IMR-90 (cell line): ENCODE data around the gene PLEKHA4. TPM values are rescaled to one million over a fixed set of nuclear protein-coding genes. Genes with fewer than 3 reads are reported as not detected.
"Not testable (repeated sequence)": the region's sequence is repeated elsewhere in the genome, so short reads cannot be mapped to it uniquely, and the experiment has no call there.

Experiments used
- ATAC-seq: fragments of 200-7000 bp; cut with Tn5 transposase; 2 replicates; pipeline ENCODE4 v1.9.1; 2020; ENCODE audit warnings: low read depth, mild to moderate bottlenecking, moderate library complexity
- BruUV-seq: library from RNA; stranded (reverse); fragments of 400-500 nt; replicated peaks from 2 replicates; lab custom pipeline; 2021; lab: Mats Ljungman, UMichigan
- CTCF ChIA-PET: fragments of 300-600 bp; formaldehyde crosslinking; extraction: SDS; loops from one replicate; lab custom pipeline; 2021; ENCODE audit warnings: antibody characterized with exemption; lab: Yijun Ruan, JAX
- POLR2A ChIA-PET: fragments of 300-600 bp; sonication (Branson Sonifier 250); formaldehyde crosslinking; loops from one replicate; lab custom pipeline; 2022; ENCODE audit warnings: antibody characterized with exemption; ENCODE audit not compliant: unreplicated experiment; lab: Charles Lee
- DNase-seq: peaks from one replicate; pipeline ENCODE4 v3.0.0; 2013
- H2AFZ ChIP-seq: replicated peaks from 2 replicates; pipeline ENCODE3; 2013; ENCODE audit warnings: low read length, mild to moderate bottlenecking; ENCODE audit not compliant: poor library complexity
- H2AK5ac ChIP-seq: 2 replicates; pipeline ENCODE4 v1.6.1; 2013; ENCODE audit warnings: low read depth, low read length, inconsistent platforms
- H2AK9ac ChIP-seq: replicated peaks from 2 replicates; pipeline ENCODE3; 2013; ENCODE audit warnings: mild to moderate bottlenecking, low read depth, low read length, moderate library complexity; ENCODE audit not compliant: poor library complexity
- H2BK120ac ChIP-seq: 2 replicates; pipeline ENCODE4 v1.6.1; 2013; ENCODE audit warnings: low read depth, low read length, inconsistent platforms
- H2BK15ac ChIP-seq: 3 replicates; pipeline ENCODE4 v1.6.1; 2013; ENCODE audit warnings: low read depth, low read length, inconsistent platforms
- H2BK20ac ChIP-seq: 2 replicates; pipeline ENCODE4 v1.6.1; 2013; ENCODE audit warnings: low read depth, mild to moderate bottlenecking, inconsistent platforms, low read length, moderate library complexity
- H2BK5ac ChIP-seq: 2 replicates; pipeline ENCODE4 v1.6.1; 2013; ENCODE audit warnings: mild to moderate bottlenecking, low read depth, low read length, inconsistent platforms; ENCODE audit not compliant: poor library complexity, severe bottlenecking
- H3K14ac ChIP-seq: replicated peaks from 2 replicates; pipeline ENCODE4 v1.6.1; 2013; ENCODE audit warnings: low read depth, low read length, inconsistent platforms
- H3K18ac ChIP-seq: 2 replicates; pipeline ENCODE4 v1.6.1; 2013; ENCODE audit warnings: low read depth, low read length, control low read depth
- H3K23ac ChIP-seq: 2 replicates; pipeline ENCODE4 v1.6.1; 2013; ENCODE audit warnings: low read depth, low read length, inconsistent platforms
- H3K27ac ChIP-seq: 2 replicates; pipeline ENCODE4 v1.5.1; 2013; ENCODE audit warnings: mild to moderate bottlenecking, control low read depth, low read length; ENCODE audit not compliant: insufficient read depth
- H3K27me3 ChIP-seq: 2 replicates; pipeline ENCODE4 v1.6.1; 2013; ENCODE audit warnings: low read length; ENCODE audit not compliant: control insufficient read depth, insufficient read depth
- H3K36me3 ChIP-seq: 2 replicates; pipeline ENCODE4 v1.6.1; 2013; ENCODE audit warnings: low read length, mixed read lengths; ENCODE audit not compliant: control insufficient read depth, insufficient read depth
- H3K4ac ChIP-seq: 2 replicates; pipeline ENCODE4 v1.6.1; 2013; ENCODE audit warnings: low read depth, low read length, inconsistent platforms
- H3K4me1 ChIP-seq: 2 replicates; pipeline ENCODE4 v1.6.1; 2013; ENCODE audit warnings: low read length, mixed read lengths; ENCODE audit not compliant: control insufficient read depth, insufficient read depth
- H3K4me2 ChIP-seq: 2 replicates; pipeline ENCODE4 v1.6.1; 2013; ENCODE audit warnings: low read depth, mild to moderate bottlenecking, control low read depth, low read length, moderate library complexity
- H3K4me3 ChIP-seq: 2 replicates; pipeline ENCODE4 v1.5.1; 2013; ENCODE audit warnings: low read depth, mild to moderate bottlenecking, control low read depth, low read length, moderate library complexity; ENCODE audit not compliant: insufficient read depth
- H3K56ac ChIP-seq: 2 replicates; pipeline ENCODE4 v1.6.1; 2013; ENCODE audit warnings: low read length, inconsistent platforms; ENCODE audit not compliant: insufficient read depth; ENCODE audit errors: extremely low read depth
- H3K79me1 ChIP-seq, 2 experiments: 2 replicates each; pipeline ENCODE4 v1.6.1; 2013; ENCODE audit warnings: low read length in 2 of 2, inconsistent platforms in 1 of 2, low read depth in 1 of 2
- H3K9ac ChIP-seq: 2 replicates; pipeline ENCODE4 v1.6.1; 2013; ENCODE audit warnings: low read depth, low read length, control low read depth
- H3K9me1 ChIP-seq: 2 replicates; pipeline ENCODE4 v1.6.1; 2013; ENCODE audit warnings: low read length, inconsistent platforms; ENCODE audit not compliant: insufficient read depth
- H3K9me3 ChIP-seq: 2 replicates; pipeline ENCODE4 v1.6.1; 2013; ENCODE audit warnings: low read length; ENCODE audit not compliant: control insufficient read depth, insufficient read depth
- H4K20me1 ChIP-seq: 2 replicates; pipeline ENCODE4 v1.6.1; 2013; ENCODE audit warnings: low read length, inconsistent platforms; ENCODE audit not compliant: insufficient read depth
- H4K5ac ChIP-seq: 2 replicates; pipeline ENCODE4 v1.6.1; 2013; ENCODE audit warnings: mild to moderate bottlenecking, low read depth, low read length, control low read depth
- H4K8ac ChIP-seq, 2 experiments: 2 replicates each; pipeline ENCODE4 v1.6.1; 2013; ENCODE audit warnings: low read depth in 2 of 2, low read length in 2 of 2, control low read depth in 1 of 2, inconsistent platforms in 1 of 2
- H4K91ac ChIP-seq: 2 replicates; pipeline ENCODE4 v1.6.1; 2013; ENCODE audit warnings: low read depth, low read length, inconsistent platforms; ENCODE audit not compliant: insufficient read depth
- CHD1 ChIP-seq: IDR thresholded peaks from 2 replicates; pipeline ENCODE4 v1.6.1; 2012; ENCODE audit warnings: low read depth, low read length, improper control_type of control experiment
- MAZ ChIP-seq: IDR thresholded peaks from 2 replicates; pipeline ENCODE4 v1.6.1; 2012; ENCODE audit warnings: low read depth, mild to moderate bottlenecking, low read length, improper control_type of control experiment, moderate library complexity, borderline replicate concordance
- SMC3 ChIP-seq: fragments of 150-350 bp; IDR thresholded peaks from 2 replicates; pipeline ENCODE4 v1.6.1; 2016; ENCODE audit warnings: low read depth, mild to moderate bottlenecking, antibody characterized with exemption, low read length, moderate library complexity
- WGBS, 2 experiments: methylation state at CpG; one replicate each; pipeline versions ENCODE4 v1.1.5 to v1.1.7; 2013; ENCODE audit warnings: missing lambda C conversion rate in 2 of 2; ENCODE audit not compliant: insufficient read length in 1 of 2; ENCODE audit errors: extremely low coverage in 2 of 2; 5-methylcytosine and 5-hydroxymethylcytosine counted together
- dilution Hi-C: fragments of 300-500 bp; cut with HindIII; formaldehyde crosslinking; loops from one replicate; pipeline ENCODE4 v1.14.3; 2018; ENCODE audit warnings: low sequenced_read_pairs; ENCODE audit not compliant: unreplicated experiment
- in situ Hi-C: fragments of 300-500 bp; cut with MboI; formaldehyde crosslinking; loops from 3 replicates; pipeline ENCODE4 v1.14.3; 2019; ENCODE audit warnings: low sequenced_read_pairs, inconsistent platforms, mixed read lengths
- intact Hi-C: fragments of 100-400 bp; cut with micrococcal nuclease; formaldehyde crosslinking; loops from 2 replicates; pipeline ENCODE4 v1.10.0; 2022
- polyA plus RNA-seq, 3 experiments: library from polyadenylated mRNA; depleted of rRNA; stranded (reverse); fragments of >200 nt; gene quantifications; 2 replicates each; pipeline ENCODE4 v1.2.3, GENCODE V29; 2012; ENCODE audit warnings: low replicate concordance in 1 of 3
- total RNA-seq: library from RNA; depleted of rRNA; stranded (reverse); fragments of >200 nt; gene quantifications from 2 replicates; pipeline ENCODE4 v1.2.3, GENCODE V29; 2012

Gene PLEKHA4
- total and polyA plus RNA-seq, 2 of the 4 experiments (the other 2 are of a cell fraction) = 4.5 to 14.4 TPM

DNA sequence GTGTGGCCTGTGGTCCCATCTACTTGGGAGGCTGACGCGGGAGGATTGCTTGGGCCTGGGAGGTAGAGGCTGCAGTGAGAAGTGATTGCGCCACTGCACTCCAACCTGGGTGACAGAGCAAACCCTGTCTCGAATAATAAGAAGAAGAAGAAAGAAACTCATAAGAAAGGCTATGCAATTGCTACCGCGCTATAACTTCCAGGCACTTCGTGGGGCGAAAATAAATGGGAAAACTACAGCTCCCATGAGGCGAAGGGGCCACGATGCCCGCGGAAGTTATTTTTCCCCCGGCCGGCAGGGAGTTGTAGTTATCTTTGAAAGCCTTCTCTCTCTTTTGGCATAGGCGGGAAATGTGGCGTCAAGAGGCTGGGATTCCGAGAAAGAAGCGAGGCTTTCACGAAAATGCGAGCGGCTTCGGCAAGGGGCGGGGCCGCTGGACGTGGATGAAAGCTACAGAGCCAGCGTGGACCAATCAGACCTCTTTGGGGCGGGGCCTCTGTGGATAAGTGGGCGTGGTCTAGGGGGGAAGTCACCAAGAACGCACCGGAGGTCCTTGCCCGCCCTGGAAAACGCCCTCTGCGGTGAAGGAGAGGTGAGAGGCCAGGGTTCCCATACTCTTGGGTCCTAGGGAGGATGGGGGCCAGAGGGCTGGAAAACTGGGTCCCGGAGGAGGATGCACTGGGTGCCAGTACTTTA lies 31.5 kb upstream of the PLEKHA4 start, which contains the start of gene NUCB1 (continued):
- TF ChIP-seq CHD1 = no peak
- no peak; the same call in 1 of the 2 replicates for TF ChIP-seq SMC3
- TF ChIP-seq MAZ = peak; percentile 41; the same call in 1 of the 2 replicates

DNA sequence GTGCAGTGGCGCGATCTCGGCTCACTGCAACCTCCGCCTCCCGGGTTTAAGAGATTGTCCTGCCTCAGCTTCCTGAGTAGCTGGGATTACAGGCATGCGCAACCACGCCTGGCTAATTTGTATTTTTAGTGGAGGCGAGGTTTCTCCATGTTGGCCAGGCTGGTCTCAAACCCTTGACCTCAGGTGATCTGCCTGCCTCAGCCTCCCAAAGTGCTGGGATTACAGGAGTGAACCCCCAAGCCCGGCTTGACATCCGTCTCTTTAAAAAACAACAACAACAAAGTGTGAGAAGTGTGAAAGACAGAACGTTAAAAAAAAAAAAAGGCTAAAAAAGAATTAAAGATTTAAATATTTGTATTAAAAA lies 31.0 kb upstream of the PLEKHA4 start:
- H3K27ac ChIP-seq, ATAC-seq, H3K9ac ChIP-seq: not testable (repeated sequence)

More for the DNA sequence above, 31.0 kb upstream of the PLEKHA4 start:
- H3K9me3 ChIP-seq, H3K4me2 ChIP-seq, H3K18ac ChIP-seq, H3K14ac ChIP-seq, H4K20me1 ChIP-seq, H3K56ac ChIP-seq, POLR2A ChIA-PET, DNase-seq, H3K4me3 ChIP-seq, H3K23ac ChIP-seq, H4K91ac ChIP-seq, H3K27me3 ChIP-seq, in situ Hi-C loops, BruUV-seq, H3K36me3 ChIP-seq, H3K9me1 ChIP-seq, H2BK15ac ChIP-seq, H3K4me1 ChIP-seq, H2AK9ac ChIP-seq, H2AFZ ChIP-seq, dilution Hi-C loops, H2BK120ac ChIP-seq, H2BK20ac ChIP-seq, intact Hi-C loops: not testable (repeated sequence)
- H4K5ac ChIP-seq = peak overlapping the region; percentile 55; the same call in 1 of the 2 replicates
- CTCF ChIA-PET = interaction anchor here (1.0 kb wide), 1 partner anchor 119 kb away, joined by 4 read pairs; no protein-coding TSS in a partner anchor
- H2BK5ac ChIP-seq = peak overlapping the region; percentile 18
- H2AK5ac ChIP-seq = 0 out of 2 replicates have a peak overlapping the region, but pooled peaks have one; percentile 48
- H3K79me1 ChIP-seq = peaks cover 16 to 37% of the 10 kb centered on the region in 2 experiments
- H3K4ac ChIP-seq = peak overlapping the region; percentile 37; the same call in 1 of the 2 replicates
- WGBS, 2 experiments = 100% methylated on average over 5 of the region's 11 CpGs; no CpG with 5 or more reads in 1 of the 2 experiments
- peak overlapping the region; percentile 24 to 92; a peak in 2 of 4 replicates for H4K8ac ChIP-seq
